Heart left ventricle (tissue), 13 donors: ENCODE measurements around the gene ARHGAP45.

Experiments used
- POLR2A ChIP-seq, 2 donors: fragments of 450-650 bp; IDR thresholded peaks; one replicate each; pipeline ENCODE4 v1.6.1; 2017; ENCODE audit warnings: antibody characterized with exemption in 2 of 2, mild to moderate bottlenecking in 2 of 2, moderate library complexity in 2 of 2
- TF ChIP-seq, protein P1 (sequence below), 12 donors: fragments of 200-600 bp; sonication (generic) in 4 of 12; IDR thresholded peaks; one replicate each; pipeline versions ENCODE4 v1.5.0 to v1.8.0; 2018 to 2022; ENCODE audit warnings: antibody characterized with exemption in 12 of 12, mild to moderate bottlenecking in 5 of 12
- donor health status: ischemic (EF 13 %, LVEDD 7.1; RV severe dilation, severe dysfunction).
- donor health status: DM: no; HTN: yes; CAD: no.
- donor health status: DM: no; HTN: no; CAD: no.
- donor health status: ischemic (EF 25% LVEDD 6.9; RV normal size, moderate dysfunction).
- donor health status: ischemic (EF 25% LVEDD 5.7; RV mildly dilated, moderate dysfunction).
- donor health status: ischemic (EF 35%, LVEDD 5.7; RV mildly dilated, moderate dysfunction).
- donor health status: nonischemic (EF 11% LVEDD 7.7; RV severe dilation, severe dysfunction).
- donor health status: DM: yes; HTN: yes; CAD: no.
- donor health status: PGD.
- donor health status: ischemic (EF 29% LVEDD 5.4; RV normal size, mild dysfunction).
- donor health status: nonischemic (EF 23%, LVEDD 6.1; RV moderate dilation, normal function).

DNA sequence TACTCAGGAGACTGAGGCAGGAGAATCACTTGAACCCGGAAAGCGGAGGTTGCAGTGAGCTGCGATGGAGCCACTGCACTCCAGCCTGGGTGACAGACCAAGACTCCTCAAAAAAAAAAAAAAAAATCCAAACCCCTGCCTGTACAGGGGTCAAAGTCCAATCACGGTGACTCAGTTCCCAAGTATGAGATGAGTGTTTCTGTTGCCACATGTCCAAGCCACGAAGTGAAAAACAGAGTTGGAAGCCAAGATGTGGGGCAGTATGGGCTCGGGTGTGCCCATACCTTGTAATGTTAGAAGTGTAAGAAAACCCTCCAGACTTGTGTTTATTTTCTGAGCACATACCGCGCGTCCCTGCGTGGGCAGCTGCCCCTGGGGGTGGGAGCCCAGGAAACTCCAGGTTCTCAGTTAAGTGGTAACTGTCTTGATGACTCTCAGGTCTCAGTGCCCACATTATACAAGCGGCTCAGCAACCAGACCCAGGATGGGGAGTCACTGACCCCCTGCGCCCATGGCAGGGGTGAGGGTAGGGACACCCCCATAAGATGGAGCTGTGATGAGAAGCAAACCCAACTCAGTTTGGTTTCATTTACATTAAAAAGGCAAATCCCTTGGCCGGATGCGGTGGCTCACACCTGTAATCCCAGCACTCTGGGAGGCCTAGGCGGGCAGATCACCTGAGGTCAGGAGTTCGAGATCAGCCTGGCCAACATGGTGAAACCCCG lies 35.6 kb downstream of the ARHGAP45 start:
- TF ChIP-seq, protein P1, sequence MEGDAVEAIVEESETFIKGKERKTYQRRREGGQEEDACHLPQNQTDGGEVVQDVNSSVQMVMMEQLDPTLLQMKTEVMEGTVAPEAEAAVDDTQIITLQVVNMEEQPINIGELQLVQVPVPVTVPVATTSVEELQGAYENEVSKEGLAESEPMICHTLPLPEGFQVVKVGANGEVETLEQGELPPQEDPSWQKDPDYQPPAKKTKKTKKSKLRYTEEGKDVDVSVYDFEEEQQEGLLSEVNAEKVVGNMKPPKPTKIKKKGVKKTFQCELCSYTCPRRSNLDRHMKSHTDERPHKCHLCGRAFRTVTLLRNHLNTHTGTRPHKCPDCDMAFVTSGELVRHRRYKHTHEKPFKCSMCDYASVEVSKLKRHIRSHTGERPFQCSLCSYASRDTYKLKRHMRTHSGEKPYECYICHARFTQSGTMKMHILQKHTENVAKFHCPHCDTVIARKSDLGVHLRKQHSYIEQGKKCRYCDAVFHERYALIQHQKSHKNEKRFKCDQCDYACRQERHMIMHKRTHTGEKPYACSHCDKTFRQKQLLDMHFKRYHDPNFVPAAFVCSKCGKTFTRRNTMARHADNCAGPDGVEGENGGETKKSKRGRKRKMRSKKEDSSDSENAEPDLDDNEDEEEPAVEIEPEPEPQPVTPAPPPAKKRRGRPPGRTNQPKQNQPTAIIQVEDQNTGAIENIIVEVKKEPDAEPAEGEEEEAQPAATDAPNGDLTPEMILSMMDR (IDR thresholded peaks at IDR 0.05), result no peak
- TF ChIP-seq POLR2A (IDR thresholded peaks at IDR 0.05), result no peak
